Limb (tissue), 2 donors: ENCODE data around the gene FAM171A2.
A peak's percentile ranks its signal among the peaks of the same experiment; 100 is the strongest.

Experiments
- DNase-seq, 2 donors: peaks; one replicate each; pipeline ENCODE4 v3.0.0-alpha.2; 2016; ENCODE audit errors: extremely low spot score in 2 of 2

Gene FAM171A2

DNA sequence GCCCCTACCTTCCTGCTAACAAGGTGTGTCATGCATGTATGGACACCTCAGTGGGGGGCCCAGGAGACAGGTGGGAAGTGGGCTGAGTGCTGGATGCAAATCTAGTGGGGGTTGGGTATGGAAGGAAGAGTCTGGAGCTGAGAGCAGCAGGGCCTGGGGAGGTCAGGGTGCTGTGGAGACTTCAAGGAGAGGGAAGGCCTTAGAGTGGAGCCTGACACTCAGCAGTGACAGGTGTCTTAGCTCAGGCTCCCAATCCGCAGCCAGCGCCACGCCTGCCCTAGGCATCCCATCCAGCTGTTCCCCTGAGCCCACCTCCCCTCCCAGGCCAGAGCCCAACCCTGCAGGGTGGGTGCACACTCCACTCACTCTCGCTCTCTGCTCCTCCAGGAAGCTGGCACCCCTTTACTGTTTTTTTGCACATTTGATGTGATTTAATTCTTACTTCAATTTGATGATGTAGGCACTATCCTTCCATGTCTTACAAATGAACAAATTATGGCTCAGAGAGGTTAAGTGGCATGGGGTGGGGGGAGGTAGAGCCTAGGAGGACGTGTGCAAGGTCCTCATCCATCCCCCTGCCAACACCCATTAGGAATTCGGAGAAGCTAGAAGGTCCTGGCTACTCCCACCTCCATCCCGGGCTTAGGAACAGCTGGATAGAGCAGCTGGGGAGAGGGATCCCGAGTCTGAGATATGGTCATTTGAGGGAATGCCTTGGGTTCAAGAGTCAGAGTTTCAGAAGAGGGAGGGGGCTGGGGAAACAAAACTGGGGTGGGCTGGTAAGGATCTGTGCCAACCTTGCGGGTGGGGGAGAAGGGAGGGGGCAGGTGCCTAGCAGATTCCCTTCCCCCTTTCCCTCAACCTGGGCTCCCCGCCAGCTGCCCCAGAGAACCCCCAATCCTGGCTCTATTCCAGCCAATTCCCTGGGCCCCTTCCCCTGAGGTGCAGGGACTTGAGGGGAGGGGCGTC, 2.1 kb downstream of the FAM171A2 start:
- DNase-seq, result peak in 1 of 2 donors; percentile 78

GRCh38 chr17:44360826-44361225, 2.8 kb downstream of the FAM171A2 start:
- no peak for DNase-seq

DNA sequence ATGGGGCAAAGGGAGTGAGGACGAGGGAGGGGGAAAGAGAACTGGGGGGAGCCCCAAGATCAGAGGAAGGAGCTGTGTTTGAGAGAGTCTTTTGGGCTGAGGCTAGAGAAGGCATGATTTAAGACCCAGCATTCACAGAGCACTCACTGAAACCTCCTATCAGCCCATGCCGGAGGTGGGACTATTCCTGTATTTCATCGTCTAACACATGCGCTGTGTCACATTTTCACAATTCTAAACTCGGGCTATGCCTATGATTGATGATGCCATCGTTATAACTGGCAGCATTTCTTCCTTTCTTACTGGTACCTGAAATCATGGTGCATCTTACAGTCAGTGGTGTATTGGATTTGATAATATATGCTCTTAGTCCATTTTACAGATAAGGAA, 3.5 kb downstream of the FAM171A2 start:
- DNase-seq, result no peak

DNA sequence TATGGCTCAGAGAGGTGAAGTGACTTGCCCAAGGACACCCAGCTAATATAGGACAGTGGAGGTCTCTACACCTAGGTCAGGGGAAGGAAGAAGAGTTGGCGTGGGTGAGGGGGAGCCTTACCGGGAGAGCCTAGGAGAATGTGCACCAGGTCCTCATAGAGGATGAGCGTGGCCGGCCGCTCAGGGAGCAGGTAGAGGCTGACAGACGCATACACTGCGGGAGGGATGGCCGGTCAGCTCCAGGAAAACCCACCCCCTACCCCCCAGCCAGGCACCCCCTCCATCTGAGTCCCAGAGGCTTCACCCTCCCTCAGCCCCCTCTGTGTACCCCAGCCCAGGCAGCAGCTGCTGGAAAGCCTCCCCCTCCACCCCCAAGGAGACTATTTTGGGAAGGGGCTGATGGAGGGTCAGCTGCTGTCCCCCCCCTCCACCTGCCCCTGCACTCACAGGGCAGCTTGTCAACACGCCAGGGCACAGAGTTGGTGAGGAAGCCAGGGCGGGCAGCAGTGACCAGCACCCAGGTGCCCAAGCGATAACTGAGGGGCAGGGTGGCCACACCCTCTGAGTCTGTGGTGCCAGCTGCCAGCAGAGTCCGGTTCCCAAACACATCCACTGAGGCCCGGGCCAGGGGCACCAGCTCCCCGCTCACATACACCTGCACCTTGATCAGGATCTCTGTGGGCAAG, 4.1 kb downstream of the FAM171A2 start:
- no peak for DNase-seq

DNA sequence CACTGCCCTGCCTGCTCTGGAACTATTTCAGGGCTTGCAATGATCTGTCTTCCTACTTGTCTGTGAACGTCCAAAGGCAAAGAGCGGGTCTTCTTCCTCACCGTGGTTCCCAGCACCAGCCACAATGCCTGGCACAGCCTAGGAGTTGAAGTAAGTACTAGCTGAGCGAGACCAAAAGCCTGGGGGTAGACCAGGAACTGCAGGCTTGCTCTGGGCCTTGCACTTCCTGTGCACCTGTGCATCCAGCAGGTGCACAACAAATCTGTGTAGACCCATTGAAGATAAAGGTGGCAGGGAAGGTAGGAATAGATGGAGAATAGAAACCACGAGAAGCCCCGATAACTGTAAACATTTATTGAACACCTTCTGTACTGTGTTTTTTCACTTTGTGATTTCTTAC, 4.6 kb downstream of the FAM171A2 start:
- DNase-seq, result no peak

GRCh38 chr17:44358066-44358465, 5.6 kb downstream of the FAM171A2 start:
- no peak for DNase-seq

DNA sequence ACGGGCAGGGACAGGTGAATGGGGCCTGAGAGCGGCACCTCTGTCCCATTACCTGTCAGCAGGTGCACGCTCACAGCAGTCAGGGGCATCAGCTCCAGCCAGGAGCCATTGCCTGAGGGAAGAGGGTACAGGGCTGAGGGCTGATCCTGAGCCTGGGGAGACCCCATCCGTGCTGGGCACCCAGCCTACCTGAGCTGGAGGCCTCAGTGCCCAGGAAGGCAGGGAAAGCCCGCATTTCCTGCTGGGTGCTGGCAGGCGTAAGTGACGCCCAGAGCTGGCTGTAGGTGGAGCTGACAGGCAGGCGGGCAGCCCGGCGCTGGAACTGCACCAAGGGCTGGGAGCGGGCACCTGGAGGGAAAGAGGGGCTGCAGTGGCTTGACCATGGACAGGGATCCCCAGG, 7.4 kb downstream of the FAM171A2 start:
- no peak for DNase-seq

DNA sequence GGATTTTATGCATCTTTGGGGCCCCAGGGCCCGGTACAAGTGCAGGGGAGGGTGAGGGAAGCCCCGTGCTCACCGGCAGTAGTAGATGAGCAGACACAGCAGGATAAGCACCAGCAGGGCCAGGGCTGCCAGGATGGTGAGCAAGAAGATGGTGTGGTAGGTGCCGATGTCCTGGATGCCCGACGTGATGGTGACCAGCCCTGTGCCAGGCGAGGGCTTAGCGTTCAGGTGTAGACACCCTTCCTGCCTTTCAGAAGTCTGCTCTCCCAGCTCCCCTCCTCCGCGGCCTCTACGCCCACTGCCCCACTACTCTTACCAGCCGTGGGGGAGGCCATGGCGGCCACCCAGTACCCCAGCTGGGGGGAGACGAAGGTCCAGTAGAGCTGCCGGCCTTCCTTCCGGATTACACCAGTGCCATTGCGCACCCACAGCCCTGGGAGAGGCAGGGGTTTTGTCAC, 8.0 kb downstream of the FAM171A2 start:
- no peak for DNase-seq

GRCh38 chr17:44354582-44355561, 8.8 kb downstream of the FAM171A2 start:
- peak in 1 of 2 donors; percentile 79 for DNase-seq

DNA sequence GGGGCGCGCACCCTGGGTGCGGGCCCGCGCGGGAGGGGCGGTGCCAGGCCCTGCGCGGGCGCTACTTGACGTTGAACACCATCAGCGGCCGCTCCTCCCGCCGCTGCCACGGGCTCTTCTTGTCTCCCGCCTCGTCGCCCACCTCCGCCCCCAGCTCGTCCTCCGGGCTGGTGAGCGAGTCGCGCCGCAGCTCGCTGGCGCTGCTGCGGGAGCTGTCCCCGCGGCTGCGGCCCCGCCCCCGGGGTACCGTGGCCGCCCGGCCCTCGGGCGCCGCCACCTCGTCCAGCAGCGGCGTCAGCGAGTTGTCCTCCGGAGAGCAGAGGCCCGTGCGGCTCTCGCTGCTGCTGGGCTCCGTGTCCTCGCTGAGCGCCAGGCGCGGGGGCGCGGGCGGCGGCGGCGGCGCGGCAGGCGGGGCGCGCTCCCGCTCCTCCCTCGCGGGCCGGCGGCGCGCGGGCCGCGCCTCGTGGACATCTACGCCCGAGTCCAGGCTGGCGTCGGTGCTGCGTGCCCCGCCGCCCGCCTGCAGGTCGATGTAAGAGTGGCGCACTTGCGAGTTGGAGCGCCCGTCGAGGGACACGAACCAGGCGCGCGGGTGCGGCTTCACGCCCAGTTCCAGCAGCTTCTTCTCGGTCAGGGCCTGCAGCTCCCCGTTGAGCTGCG, 9.9 kb downstream of the FAM171A2 start:
- DNase-seq, result peak in 1 of 2 donors; percentile 58

DNA sequence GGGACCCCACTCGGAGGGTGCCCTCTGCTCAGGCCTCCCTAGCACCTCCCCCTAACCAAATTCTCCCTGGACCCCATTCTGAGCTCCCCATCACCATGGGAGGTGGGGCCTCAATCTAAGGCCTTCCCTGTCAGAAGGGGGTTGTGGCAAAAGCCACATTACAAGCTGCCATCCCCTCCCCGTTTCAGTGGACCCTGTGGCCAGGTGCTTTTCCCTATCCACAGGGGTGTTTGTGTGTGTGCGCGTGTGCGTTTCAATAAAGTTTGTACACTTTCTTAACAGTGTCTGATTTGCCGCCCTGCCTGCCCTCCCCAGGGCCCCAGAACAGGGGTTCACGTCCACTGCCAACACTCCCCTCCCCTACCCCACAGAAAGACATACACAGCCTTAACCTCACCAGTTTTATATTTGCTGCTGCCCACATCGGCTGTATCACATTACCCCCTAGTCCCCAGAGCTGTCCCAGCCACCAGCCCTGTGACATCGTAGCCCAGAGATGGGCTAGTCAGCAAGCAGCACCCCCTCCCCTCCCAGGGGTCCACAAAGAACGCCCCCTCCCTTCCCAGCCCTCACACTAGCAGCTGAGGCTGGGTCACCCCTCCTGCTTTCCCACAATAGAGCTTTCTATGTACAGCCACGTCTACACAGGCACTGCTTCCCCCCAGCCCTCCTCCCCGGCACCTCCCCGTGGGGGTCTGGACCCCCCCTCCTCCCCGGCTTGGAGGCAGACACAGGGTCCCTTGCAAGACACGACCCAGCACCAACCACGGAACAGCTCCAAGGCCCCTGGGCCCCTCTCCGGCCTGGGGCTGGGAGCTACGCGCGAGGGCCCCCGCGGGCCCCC, 10.6 kb downstream of the FAM171A2 start:
- DNase-seq, result peak in 1 of 2 donors; percentile 62

DNA sequence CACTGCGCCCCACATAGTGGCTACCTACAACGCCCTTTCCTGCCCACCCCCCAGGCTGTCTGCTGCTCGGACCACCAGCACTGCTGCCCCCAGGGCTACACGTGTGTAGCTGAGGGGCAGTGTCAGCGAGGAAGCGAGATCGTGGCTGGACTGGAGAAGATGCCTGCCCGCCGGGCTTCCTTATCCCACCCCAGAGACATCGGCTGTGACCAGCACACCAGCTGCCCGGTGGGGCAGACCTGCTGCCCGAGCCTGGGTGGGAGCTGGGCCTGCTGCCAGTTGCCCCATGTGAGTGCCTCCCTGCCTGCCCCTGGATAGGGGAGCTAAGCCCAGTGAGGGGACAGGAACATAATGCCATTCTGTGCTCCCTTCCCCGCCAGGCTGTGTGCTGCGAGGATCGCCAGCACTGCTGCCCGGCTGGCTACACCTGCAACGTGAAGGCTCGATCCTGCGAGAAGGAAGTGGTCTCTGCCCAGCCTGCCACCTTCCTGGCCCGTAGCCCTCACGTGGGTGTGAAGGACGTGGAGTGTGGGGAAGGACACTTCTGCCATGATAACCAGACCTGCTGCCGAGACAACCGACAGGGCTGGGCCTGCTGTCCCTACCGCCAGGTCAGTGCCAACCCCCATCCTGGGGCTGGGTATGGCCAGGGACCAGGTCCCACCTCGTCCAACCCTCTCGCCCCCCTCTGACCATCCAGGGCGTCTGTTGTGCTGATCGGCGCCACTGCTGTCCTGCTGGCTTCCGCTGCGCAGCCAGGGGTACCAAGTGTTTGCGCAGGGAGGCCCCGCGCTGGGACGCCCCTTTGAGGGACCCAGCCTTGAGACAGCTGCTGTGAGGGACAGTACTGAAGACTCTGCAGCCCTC, 11.5 kb downstream of the FAM171A2 start:
- DNase-seq, result no peak

DNA sequence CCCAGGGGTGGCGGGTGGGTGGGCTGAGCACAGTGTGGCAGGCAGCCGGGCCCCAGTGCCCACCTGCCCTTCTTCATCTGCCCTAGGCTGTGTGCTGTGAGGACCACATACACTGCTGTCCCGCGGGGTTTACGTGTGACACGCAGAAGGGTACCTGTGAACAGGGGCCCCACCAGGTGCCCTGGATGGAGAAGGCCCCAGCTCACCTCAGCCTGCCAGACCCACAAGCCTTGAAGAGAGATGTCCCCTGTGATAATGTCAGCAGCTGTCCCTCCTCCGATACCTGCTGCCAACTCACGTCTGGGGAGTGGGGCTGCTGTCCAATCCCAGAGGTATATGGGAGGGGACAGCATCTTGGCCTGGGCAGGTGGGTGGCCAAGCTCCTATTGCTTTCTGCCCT, 12.2 kb downstream of the FAM171A2 start:
- no peak for DNase-seq

GRCh38 chr17:44350733-44351226, 12.9 kb downstream of the FAM171A2 start:
- peak in 1 of 2 donors; percentile 84 for DNase-seq

DNA sequence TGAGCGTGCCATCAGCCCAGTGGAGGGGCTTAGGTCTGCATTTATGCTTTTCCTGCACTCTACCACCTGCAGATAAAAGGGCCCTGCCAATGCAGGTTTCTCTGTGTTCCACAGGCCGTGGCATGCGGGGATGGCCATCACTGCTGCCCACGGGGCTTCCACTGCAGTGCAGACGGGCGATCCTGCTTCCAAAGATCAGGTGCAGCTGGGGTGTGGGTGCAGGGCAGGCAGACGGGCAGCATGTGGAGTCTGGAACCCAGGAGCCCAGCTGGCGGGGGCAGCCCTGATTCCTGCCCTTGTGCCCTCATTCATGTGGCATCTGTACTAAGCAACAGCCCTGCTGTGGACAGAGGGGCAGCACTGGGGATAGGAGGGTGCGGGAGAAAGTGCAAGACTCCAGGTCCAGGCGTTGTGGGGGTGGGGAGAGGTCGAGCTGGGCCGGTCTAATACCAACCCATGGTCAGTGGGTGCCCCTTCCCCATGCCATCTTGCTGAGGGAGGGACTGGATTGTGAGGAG, 14.0 kb downstream of the FAM171A2 start:
- DNase-seq, result no peak

DNA sequence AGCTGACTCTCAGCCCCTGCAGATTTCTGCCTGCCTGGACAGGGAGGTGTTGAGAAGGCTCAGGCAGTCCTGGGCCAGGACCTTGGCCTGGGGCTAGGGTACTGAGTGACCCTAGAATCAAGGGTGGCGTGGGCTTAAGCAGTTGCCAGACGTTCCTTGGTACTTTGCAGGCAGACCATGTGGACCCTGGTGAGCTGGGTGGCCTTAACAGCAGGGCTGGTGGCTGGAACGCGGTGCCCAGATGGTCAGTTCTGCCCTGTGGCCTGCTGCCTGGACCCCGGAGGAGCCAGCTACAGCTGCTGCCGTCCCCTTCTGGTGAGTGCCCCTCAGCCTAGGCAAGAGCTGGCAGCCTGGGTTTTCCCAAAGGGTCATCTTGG, 14.7 kb downstream of the FAM171A2 start:
- no peak for DNase-seq

DNA sequence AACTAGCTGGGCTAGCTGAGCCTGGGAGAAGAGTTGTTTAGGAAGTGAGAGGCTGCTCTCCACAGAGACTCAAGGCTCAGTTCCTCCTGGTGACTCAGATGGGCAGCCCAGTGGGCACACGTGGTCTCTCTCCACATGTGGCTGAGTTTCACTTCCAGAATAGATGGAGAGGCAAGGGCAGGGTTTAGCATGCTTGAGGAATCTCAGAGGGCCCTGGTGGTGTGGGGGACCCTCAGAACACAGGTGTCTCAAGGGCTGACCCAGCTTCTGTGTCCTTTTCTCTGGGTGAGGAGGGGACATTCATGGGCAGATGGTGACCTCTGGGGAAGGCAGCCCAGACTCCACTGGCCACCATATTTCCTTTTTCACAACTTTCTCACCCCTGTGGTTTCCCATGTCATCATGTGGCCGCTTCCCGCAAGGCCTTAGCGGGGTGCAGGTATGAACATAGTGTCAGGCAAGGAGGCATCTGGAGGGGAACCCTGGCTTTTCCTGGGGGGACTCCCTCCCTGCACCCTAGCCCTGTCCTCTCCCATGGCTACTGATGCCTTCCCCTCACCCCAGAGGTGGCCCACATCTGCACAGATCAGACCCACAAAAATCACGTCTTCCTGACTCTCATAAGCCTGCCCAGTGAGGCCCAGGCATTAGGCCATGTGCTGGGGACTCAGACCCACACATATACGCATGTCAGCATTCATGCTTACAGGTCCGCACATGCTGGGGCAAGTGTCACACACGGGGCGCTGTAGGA, 15.2 kb downstream of the FAM171A2 start:
- DNase-seq, result no peak
